Pancreas (tissue), 10 donors: ENCODE measurements around the gene RTP2. TPM values are rescaled to one million over a fixed set of nuclear protein-coding genes. Genes with fewer than 3 reads are reported as not detected.
A peak's percentile ranks its signal among the peaks of the same experiment; 100 is the strongest.

Experiments
- ATAC-seq, 4 donors: fragments of 200-7000 bp; cut with Tn5 transposase; one replicate each; pipeline versions ENCODE4 v1.8.0 to v1.9.1; 2020; ENCODE audit warnings: mild to moderate bottlenecking in 4 of 4, moderate library complexity in 4 of 4
- DNase-seq, 6 donors: peaks; one replicate each; pipeline ENCODE4 v3.0.0-alpha.2; 2020
- FAIRE-seq: peaks from 2 replicates; lab custom pipeline; 2012; peaks lifted over from hg19 to GRCh38; lab: Jason Lieb, UNC
- H3K27ac ChIP-seq, 4 donors: fragments of 200-600 bp; sonication (generic); 1 replicate in 3 of 4; 2 replicates in 1 of 4; pipeline versions ENCODE4 v1.5.0 to v1.8.0; 2020
- H3K27me3 ChIP-seq, 4 donors: fragments of 200-600 bp; one replicate each; pipeline ENCODE4 v1.8.0; 2021
- H3K36me3 ChIP-seq, 3 donors: fragments of 200-600 bp; sonication (generic) in 1 of 3; one replicate each; pipeline versions ENCODE4 v1.5.0 to v1.8.0; 2020 to 2021
- H3K4me1 ChIP-seq, 3 donors: fragments of 200-600 bp; one replicate each; pipeline ENCODE4 v1.8.0; 2021
- H3K4me3 ChIP-seq, 4 donors: fragments of 200-600 bp; sonication (generic) in 2 of 4; one replicate each; pipeline versions ENCODE4 v1.5.0 to v1.8.0; 2020 to 2021
- H3K9me3 ChIP-seq, 4 donors: fragments of 200-600 bp; one replicate each; pipeline ENCODE4 v1.8.0; 2021
- WGBS, 2 donors: extraction: QIAGEN DNeasy Blood & Tissue Kit; methylation state at CpG; one replicate each; pipeline ENCODE4 v1.1.7; 2013; 5-methylcytosine and 5-hydroxymethylcytosine counted together
- intact Hi-C, 3 donors: fragments of 100-400 bp; cut with DNase I; formaldehyde crosslinking; loops; one replicate each; pipeline versions ENCODE4 v1.11.1 to v1.14.2; 2022
- polyA plus RNA-seq, 2 donors: library from polyadenylated mRNA; stranded (reverse); fragments of 200-250 nt; gene quantifications; one replicate each; pipeline ENCODE4 v1.2.3, GENCODE V29; 2013
- total RNA-seq, 6 donors: library from RNA; stranded (reverse); fragmentation: NEBNext Ultra II Directional in 4 of 6; extraction: Animal tissue kit (Norgen Biotek cat#: 25700) in 4 of 6; gene quantifications; one replicate each; pipeline versions ENCODE4 v1.2.1 to v1.2.4, GENCODE V29; 2021 to 2023
- TF ChIP-seq, protein P1 (sequence below), 4 donors: fragments of 200-600 bp; sonication (generic) in 3 of 4; IDR thresholded peaks; one replicate each; pipeline versions ENCODE4 v1.5.0 to v1.8.0; 2021; ENCODE audit warnings: antibody characterized with exemption in 4 of 4
- donor health status: healthy with polysubstance abuse.
- donor health status: DM: no; HTN: no; CAD: no; lungs with moderate emphysema.
- donor health status: DM: no; HTN: no; CAD: no.
- donor health status: control.
- donor health status: control.
- donor health status: Bipolar disorder and iron deficiency.
- donor health status: DM: yes; HTN: yes; CAD: no.
- donor health status: DM: no; HTN: no; CAD: no.
- donor health status: DM: no; HTN: no; CAD: no.
- donor health status: DM: yes; HTN: yes; CAD: no.

Gene RTP2
- total and polyA plus RNA-seq, 8 donors = not detected

GRCh38 chr3:187729598-187729997 is 27.2 kb upstream of the RTP2 start:
- WGBS, 2 donors = 93 to 94% methylated on average over 12 of the region's 12 CpGs
- TF ChIP-seq, protein P1, sequence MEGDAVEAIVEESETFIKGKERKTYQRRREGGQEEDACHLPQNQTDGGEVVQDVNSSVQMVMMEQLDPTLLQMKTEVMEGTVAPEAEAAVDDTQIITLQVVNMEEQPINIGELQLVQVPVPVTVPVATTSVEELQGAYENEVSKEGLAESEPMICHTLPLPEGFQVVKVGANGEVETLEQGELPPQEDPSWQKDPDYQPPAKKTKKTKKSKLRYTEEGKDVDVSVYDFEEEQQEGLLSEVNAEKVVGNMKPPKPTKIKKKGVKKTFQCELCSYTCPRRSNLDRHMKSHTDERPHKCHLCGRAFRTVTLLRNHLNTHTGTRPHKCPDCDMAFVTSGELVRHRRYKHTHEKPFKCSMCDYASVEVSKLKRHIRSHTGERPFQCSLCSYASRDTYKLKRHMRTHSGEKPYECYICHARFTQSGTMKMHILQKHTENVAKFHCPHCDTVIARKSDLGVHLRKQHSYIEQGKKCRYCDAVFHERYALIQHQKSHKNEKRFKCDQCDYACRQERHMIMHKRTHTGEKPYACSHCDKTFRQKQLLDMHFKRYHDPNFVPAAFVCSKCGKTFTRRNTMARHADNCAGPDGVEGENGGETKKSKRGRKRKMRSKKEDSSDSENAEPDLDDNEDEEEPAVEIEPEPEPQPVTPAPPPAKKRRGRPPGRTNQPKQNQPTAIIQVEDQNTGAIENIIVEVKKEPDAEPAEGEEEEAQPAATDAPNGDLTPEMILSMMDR (IDR thresholded peaks at IDR 0.05) = no peak
- ATAC-seq = no peak

GRCh38 chr3:187728940-187729583 is 26.7 kb upstream of the RTP2 start:
- no peak for ATAC-seq
- H3K27ac ChIP-seq = no peak overlapping the region
- WGBS, 2 donors = 86 to 92% methylated on average over 13 of the region's 13 CpGs
- H3K9me3 ChIP-seq = no peaks in the 10 kb centered on the region
- DNase-seq = peak in 1 of 6 donors; percentile 51
- H3K36me3 ChIP-seq = peaks cover 24 to 93% (median 79%) of the 10 kb centered on the region in 3 donors
- TF ChIP-seq, protein P1 (IDR thresholded peaks at IDR 0.05) = no peak
- H3K4me1 ChIP-seq = no peaks in the 10 kb centered on the region
- FAIRE-seq = no peak
- intact Hi-C loops = no loop called here
- no peak overlapping the region for H3K4me3 ChIP-seq
- no peaks in the 10 kb centered on the region for H3K27me3 ChIP-seq

More at GRCh38 chr3:187729598-187729997, 27.2 kb upstream of the RTP2 start:
- no peak for FAIRE-seq
- H3K9me3 ChIP-seq = no peaks in the 10 kb centered on the region
- H3K27me3 ChIP-seq = no peaks in the 10 kb centered on the region
- DNase-seq = peak in 1 of 6 donors; percentile 42
- intact Hi-C loops = no loop called here
- H3K4me3 ChIP-seq = no peak overlapping the region
- H3K36me3 ChIP-seq = peaks cover 24 to 94% (median 75%) of the 10 kb centered on the region in 3 donors
- H3K4me1 ChIP-seq = no peaks in the 10 kb centered on the region
- H3K27ac ChIP-seq = no peak overlapping the region

DNA sequence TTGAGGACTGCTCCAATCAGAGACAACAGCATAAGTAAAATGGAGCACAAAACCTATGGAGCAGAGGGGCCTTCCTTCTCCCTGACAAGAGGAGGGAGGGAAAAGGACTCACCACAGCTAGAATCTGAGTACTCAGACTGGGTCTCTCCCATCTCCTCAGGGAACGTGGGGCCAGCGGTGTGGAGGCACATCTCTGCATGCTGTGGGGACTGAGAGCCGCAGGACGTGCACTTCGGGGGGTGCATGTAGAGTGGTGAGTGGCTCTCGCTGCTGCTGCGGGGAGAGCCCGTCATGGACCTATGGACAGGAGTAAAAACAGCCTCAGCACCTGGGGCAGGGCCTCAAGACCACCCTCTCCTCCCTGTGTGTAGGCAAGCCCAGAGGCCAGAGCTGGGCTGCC is 25.9 kb upstream of the RTP2 start:
- Histone ChIP-seq H3K27me3 (no peaks in the 10 kb centered on the region), H3K27ac (no peak overlapping the region), H3K4me1 (no peaks in the 10 kb centered on the region), H3K4me3 (no peak overlapping the region), H3K36me3 (peaks cover 24 to 94% (median 82%) of the 10 kb centered on the region in 3 donors), H3K9me3 (no peaks in the 10 kb centered on the region)
- ATAC-seq = no peak
- DNase-seq = peak in 1 of 6 donors; percentile 46
- WGBS, 2 donors = 94 to 96% methylated on average over 8 of the region's 8 CpGs
- intact Hi-C loops = no loop called here
- no peak for FAIRE-seq
- TF ChIP-seq, protein P1 (IDR thresholded peaks at IDR 0.05) = no peak

- H3K9me3 ChIP-seq = no peaks in the 10 kb centered on the region
- no peak overlapping the region for H3K4me3 ChIP-seq
- WGBS, 2 donors = 93 to 96% methylated on average over 13 of the region's 13 CpGs
- DNase-seq (peak in 1 of 6 donors; percentile 41), ATAC-seq (no peak), FAIRE-seq (no peak)
- H3K36me3 ChIP-seq = peaks cover 21 to 98% (median 80%) of the 10 kb centered on the region in 3 donors
- H3K27me3 ChIP-seq = no peaks in the 10 kb centered on the region
- intact Hi-C loops = no loop called here
- no peak overlapping the region for H3K27ac ChIP-seq
- no peaks in the 10 kb centered on the region for H3K4me1 ChIP-seq
- TF ChIP-seq, protein P1 (IDR thresholded peaks at IDR 0.05) = no peak
These were observed 24.2 kb upstream of the RTP2 start for GRCh38 chr3:187726564-187726963.
